Body of pancreas (tissue), 4 donors: Measurements from ENCODE around the gene COQ7. TPM values are rescaled to one million over a fixed set of nuclear protein-coding genes. Genes with fewer than 3 reads are reported as not detected.

Experiments used
- ATAC-seq: fragments of 150-250 bp; one replicate; pipeline ENCODE4 v1.9.1; 2016
- DNase-seq, 4 donors: peaks; one replicate each; pipeline ENCODE4 v3.0.0-alpha.2; 2019
- H3K27ac ChIP-seq, 4 donors: fragments of 200-600 bp; sonication (generic); 1 replicate in 3 of 4; 2 replicates in 1 of 4; pipeline versions ENCODE4 v1.5.1 to v1.6.1; 2016 to 2019; ENCODE audit warnings: mild to moderate bottlenecking in 1 of 4, mixed read lengths in 1 of 4, moderate library complexity in 1 of 4
- H3K27me3 ChIP-seq, 2 donors: fragments of 200-600 bp; sonication (generic); one replicate each; pipeline ENCODE4 v1.6.0; 2016; ENCODE audit warnings: mild to moderate bottlenecking in 1 of 2
- H3K36me3 ChIP-seq, 2 donors: fragments of 200-600 bp; sonication (generic); replicated peaks in 1 of 2; 2 replicates each; pipeline ENCODE4 v1.5.1; 2016; ENCODE audit warnings: low read depth in 2 of 2; ENCODE audit not compliant: insufficient read depth in 1 of 2
- H3K4me1 ChIP-seq: fragments of 200-600 bp; sonication (generic); one replicate; pipeline ENCODE4 v1.6.0; 2016
- H3K4me3 ChIP-seq, 2 donors: fragments of 200-600 bp; sonication (generic); 1 replicate in 1 of 2; 2 replicates in 1 of 2; pipeline ENCODE4 v1.5.1; 2016 to 2019
- H3K9me3 ChIP-seq, 3 donors: fragments of 200-600 bp; sonication (generic); 1 replicate in 2 of 3; 2 replicates in 1 of 3; pipeline ENCODE4 v1.5.1; 2016
- CTCF ChIP-seq, 7 experiments: fragments of 450-650 bp in 4 of 7; fragments of 200-600 bp in 3 of 7; sonication (generic) in 3 of 7; IDR thresholded peaks; one replicate each; pipeline ENCODE4 v1.5.1; 2016 to 2019; ENCODE audit warnings: antibody characterized with exemption in 7 of 7
- POLR2A ChIP-seq, 3 donors: fragments of 450-650 bp; IDR thresholded peaks; one replicate each; pipeline ENCODE4 v1.6.1; 2016; ENCODE audit warnings: antibody characterized with exemption in 3 of 3, mild to moderate bottlenecking in 2 of 3
- WGBS, 2 donors: methylation state at CpG; one replicate each; pipeline ENCODE4 v1.1.5; 2017; 5-methylcytosine and 5-hydroxymethylcytosine counted together
- intact Hi-C: fragments of 100-400 bp; cut with DNase I; formaldehyde crosslinking; loops from one replicate; pipeline ENCODE4 v1.15.1; 2023
- total RNA-seq, 2 donors: library from RNA; depleted of rRNA; stranded (reverse); fragments of >200 nt; gene quantifications; one replicate each; pipeline ENCODE4 v1.1.0, GENCODE V29; 2016

Gene COQ7
- total RNA-seq, 2 donors from 2014 or later = 8.6 to 9.1 TPM

DNA sequence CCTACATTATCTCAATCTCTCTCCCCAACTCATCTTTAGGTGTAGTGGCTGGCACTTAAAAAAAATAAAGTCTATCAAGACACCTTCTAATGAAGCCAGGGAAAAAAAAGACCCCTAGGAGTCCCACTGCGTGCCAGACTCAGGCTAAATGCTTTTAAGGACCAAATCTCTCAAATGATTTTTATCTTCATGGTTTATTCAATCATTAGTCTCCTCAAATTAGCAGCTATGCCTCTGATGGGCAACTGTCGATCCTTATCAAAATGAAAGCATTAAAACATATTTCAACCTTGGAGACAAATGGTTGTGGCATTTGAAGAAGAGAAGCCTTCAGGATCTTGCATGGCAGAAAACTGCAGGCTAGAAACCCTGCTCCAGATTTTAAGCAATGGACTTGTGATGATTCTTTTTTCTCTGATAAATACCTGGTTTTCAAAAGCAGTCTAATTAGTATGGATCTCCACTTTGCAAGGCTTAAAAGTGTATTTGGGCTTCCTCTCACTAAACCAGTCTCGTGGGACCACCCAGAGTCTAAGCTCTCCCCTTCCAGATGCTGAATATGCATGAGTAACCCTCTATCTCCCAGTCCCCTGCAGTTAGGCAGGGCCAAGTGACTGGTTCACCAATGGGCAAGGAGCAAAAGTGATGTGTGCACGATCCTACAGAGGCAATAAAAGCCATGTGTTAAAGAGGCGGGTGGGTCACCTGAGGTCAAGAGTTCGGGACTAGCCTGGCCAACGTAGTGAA lies 61.2 kb downstream of the COQ7 start:
- H3K27ac ChIP-seq = no peak overlapping the region
- DNase-seq = no peak
- ATAC-seq = no peak
- H3K36me3 ChIP-seq = no peaks in the 10 kb centered on the region
- TF ChIP-seq POLR2A (IDR thresholded peaks at IDR 0.05) (no peak), CTCF (IDR thresholded peaks at IDR 0.05) (no peak)
- no peaks in the 10 kb centered on the region for H3K9me3 ChIP-seq
- no peak overlapping the region for H3K4me3 ChIP-seq
- 79 to 83% methylated on average over 7 of the region's 7 CpGs for WGBS, 2 donors
- H3K27me3 ChIP-seq = no peaks in the 10 kb centered on the region
- peaks cover 4% of the 10 kb centered on the region for H3K4me1 ChIP-seq
- intact Hi-C loops = no loop called here

Other genes starting within 250 kb of the COQ7 start
- gene SMG1, start 141.2 kb upstream of the COQ7 start, total RNA-seq = 10 to 100 TPM; 50.3 to 59.3 TPM
- under 1 TPM; 0.33 to 0.78 TPM for gene TMC7, start 83.7 kb upstream of the COQ7 start, total RNA-seq
- gene ITPRIPL2, start 46.4 kb downstream of the COQ7 start, total RNA-seq = 10 to 100 TPM; 22.7 to 35.5 TPM
- gene SYT17, start 100.6 kb downstream of the COQ7 start, total RNA-seq = 1 to 10 TPM; 3.9 to 9.2 TPM
- not detected for gene CLEC19A, start 218.1 kb downstream of the COQ7 start, total RNA-seq